ENCODE results near the gene KCNK15.

Gene KCNK15

DNA sequence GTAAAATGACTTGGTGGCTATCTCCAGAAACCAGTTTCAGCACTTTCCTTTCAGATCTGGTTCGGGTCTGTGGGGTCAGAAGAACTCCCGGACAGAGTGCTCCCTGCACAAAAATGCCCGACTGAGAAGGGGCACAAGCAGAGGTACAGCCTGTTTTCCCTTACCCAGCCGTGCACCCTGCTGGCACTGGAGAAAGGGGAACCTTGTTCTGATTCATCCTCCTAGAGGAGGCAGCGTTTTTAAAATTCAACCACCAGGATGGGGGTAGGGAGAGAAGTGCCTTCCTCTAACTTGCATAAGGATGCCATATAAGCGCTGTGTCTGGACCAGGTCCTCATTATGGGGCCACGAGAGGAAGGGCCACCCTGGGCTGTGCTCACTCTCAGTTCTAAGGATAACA is 47.1 kb downstream of the KCNK15 start:
- DNase-seq, result no peak

DNA sequence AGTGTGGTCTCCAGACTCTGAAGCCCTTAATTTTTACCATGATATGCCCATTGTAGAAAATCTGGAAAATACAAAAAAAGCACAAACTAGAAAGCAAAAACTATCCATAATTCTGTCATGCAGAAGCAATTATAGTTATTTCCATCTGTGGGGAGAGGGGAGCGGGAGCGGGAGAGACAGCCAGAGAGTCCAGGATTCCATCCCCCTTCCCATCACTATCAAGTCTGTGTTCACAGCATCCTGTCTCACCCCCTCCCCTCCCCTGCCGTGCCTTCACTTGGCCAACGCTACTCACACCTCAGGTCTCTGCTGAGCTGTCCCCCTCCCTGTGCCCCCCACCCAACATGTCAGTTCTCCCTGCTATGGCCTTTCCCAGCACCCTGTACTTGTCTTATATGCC is 50.2 kb downstream of the KCNK15 start:
- DNase-seq, result no peak

DNA sequence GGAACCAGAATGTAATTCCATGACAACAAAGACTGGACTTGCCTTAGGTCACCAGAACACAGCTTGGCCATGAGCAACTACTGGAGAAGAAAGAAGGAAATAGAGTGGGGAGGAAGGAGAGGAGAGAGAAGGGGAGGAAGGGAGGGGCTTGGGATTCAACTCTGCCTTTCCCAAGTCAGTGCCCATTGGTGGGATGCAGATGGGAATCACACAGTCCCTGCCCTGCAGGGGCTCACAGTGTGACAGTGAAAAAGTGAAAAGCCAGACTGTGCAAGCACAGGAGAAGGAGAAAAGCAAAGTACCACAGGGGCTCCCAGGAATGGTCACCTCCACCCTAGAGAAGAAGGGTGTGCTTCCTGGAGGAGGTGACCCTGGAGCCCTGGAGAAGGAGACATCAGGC is 50.6 kb downstream of the KCNK15 start:
- no peak for DNase-seq

DNA sequence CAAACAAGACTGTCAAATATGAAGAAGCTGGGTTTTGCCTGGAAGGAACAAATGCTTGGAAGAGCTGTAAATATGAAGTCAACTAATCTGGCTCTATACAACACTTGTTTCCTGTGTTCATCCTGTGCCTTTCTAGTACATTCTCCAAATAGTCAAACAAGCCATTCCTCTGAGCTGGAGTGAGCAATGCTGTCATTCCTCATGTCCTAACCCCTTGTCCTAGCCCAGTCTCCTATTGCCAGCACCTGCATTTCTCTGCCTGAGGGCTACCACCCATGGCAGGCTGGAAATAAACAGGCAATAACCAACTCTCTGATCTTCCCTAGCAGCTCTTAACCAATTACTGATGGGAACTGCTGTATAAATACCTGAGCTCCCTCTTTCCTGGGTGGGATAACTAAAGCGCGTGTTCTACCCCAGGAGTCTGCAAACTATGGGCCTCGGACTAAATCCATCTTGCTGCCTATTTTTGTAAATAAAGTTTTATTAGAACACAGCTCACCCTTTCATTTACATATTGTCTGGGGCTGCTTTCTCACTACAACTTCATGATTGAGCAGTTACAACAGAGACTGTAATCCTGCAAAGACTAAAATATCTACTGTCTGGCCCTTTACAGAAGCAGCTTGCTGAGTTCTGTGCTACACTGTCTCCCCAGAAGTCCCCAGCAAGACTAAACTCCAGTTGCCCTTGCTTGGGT is 51.2 kb downstream of the KCNK15 start:
- no peak for DNase-seq

DNA sequence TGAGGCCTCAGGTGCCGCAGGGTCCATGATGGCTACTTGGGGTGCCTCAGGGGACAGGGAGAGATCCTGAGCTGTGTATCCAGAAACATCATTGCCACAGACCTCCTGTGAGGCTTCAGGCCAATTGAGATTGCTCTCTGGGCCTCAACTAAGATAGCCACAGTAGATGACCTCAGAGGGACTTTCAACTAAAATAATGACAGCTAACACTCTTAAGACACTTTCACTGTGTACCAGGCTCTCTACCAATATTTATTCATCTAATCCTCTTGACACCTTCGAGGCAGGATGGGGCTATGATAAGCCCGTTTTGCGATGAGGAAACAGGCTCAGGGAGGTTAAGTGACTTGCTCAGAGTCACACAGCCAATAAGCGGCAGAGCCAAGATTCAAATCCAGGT is 54.0 kb downstream of the KCNK15 start:
- DNase-seq, result no peak

DNA sequence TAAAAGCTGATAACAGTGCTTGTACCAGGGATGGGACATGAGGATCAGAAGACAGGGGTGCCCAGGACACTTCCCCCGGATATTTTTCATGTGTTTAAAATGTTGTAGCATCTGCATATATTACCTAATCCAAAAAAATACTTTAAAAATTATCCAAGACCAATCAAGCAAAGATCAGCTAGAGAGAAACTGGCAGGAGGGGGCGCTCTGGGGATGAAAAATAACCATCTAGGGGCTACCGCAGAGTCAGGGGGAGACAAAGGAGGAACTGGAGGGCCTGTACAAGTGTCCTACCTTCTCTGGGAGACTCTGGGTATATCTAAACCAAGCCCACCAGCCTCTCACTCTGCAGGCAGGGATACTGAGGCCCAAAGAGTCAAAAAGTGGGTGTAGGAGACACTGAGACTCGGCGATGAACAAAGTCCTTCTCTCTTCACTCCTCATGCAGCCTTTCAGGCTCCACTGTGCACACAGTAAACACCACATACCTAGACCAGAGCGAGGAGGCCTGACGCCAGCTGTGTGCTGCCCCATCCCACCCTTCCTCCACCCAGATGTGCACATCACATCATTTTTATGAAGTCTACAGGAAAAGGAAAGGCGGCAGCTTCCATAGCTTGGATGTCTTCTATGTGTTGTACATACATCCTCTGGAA is 54.9 kb downstream of the KCNK15 start:
- no peak for DNase-seq

Measured in CD4-positive, alpha-beta T cell treated with Interleukin-4 for 4 hours (primary cell).